Panc1 (cell line): ENCODE results near the gene CUX1. TPM values are rescaled to one million over a fixed set of nuclear protein-coding genes. Genes with fewer than 3 reads are reported as not detected.

Experiments used
- ATAC-seq: fragments of 200-7000 bp; cut with Tn5 transposase; 2 replicates; pipeline ENCODE4 v1.9.1; 2020; ENCODE audit warnings: mild to moderate bottlenecking, moderate library complexity
- BruUV-seq: library from RNA; stranded (reverse); fragments of 400-500 nt; replicated peaks from 2 replicates; lab custom pipeline; 2021; lab: Mats Ljungman, UMichigan
- CTCF ChIA-PET: fragments of 300-600 bp; sonication (Branson Sonifier 250); formaldehyde crosslinking; loops from one replicate; lab custom pipeline; 2022; ENCODE audit warnings: antibody characterized with exemption; lab: Charles Lee
- POLR2A ChIA-PET: fragments of 300-600 bp; sonication (Branson Sonifier 250); formaldehyde crosslinking; loops from one replicate; lab custom pipeline; 2022; ENCODE audit warnings: antibody characterized with exemption; lab: Charles Lee
- DNase-seq: peaks from one replicate; pipeline ENCODE4 v3.0.0-alpha.2; 2010; ENCODE audit warnings: low read depth, low spot score
- H3K27ac ChIP-seq: 2 replicates; pipeline ENCODE4 v1.5.1; 2011; ENCODE audit warnings: mild to moderate bottlenecking, low read length, inconsistent platforms
- H3K27me3 ChIP-seq: fragments of 200-500 bp; sonication (Bioruptor generic); 2 replicates; pipeline ENCODE4 v1.6.0; 2014; ENCODE audit warnings: low read length, inconsistent platforms; ENCODE audit not compliant: control insufficient read depth, insufficient read depth
- H3K36me3 ChIP-seq: fragments of 200-500 bp; sonication (Bioruptor generic); 2 replicates; pipeline ENCODE4 v1.5.1; 2014; ENCODE audit warnings: inconsistent platforms, mild to moderate bottlenecking, low read length, moderate library complexity; ENCODE audit not compliant: control insufficient read depth, insufficient read depth
- H3K4me1 ChIP-seq: 2 replicates; pipeline ENCODE4 v1.5.1; 2011; ENCODE audit warnings: inconsistent platforms, mild to moderate bottlenecking, low read length, moderate library complexity; ENCODE audit not compliant: control insufficient read depth, insufficient read depth
- H3K4me3 ChIP-seq, 2 experiments: 2 replicates each; pipeline ENCODE4 v1.5.1; 2011 to 2012; ENCODE audit warnings: low read depth in 2 of 2, low read length in 2 of 2, mild to moderate bottlenecking in 2 of 2, inconsistent platforms in 1 of 2, moderate library complexity in 1 of 2
- H3K9me3 ChIP-seq: fragments of 200-500 bp; sonication (Bioruptor generic); 2 replicates; pipeline ENCODE4 v1.5.1; 2014; ENCODE audit warnings: low read depth, mild to moderate bottlenecking, inconsistent platforms, low read length, moderate library complexity; ENCODE audit not compliant: control insufficient read depth, insufficient read depth
- POLR2AphosphoS5 ChIP-seq: IDR thresholded peaks from 2 replicates; pipeline ENCODE4 v1.6.1; 2012; ENCODE audit warnings: mild to moderate bottlenecking, low read depth, low read length, moderate library complexity
- SIN3A ChIP-seq: IDR thresholded peaks from 2 replicates; pipeline ENCODE4 v1.6.1; 2012; ENCODE audit warnings: low read depth, mild to moderate bottlenecking, low read length, moderate library complexity, borderline replicate concordance; ENCODE audit not compliant: insufficient read depth
- TCF7L2 ChIP-seq: IDR thresholded peaks from 2 replicates; pipeline ENCODE4 v1.6.1; 2011; ENCODE audit warnings: mild to moderate bottlenecking, low read depth, low read length, inconsistent platforms
- in situ Hi-C: cut with HindIII; loops from 2 replicates; pipeline ENCODE4 v1.10.0; 2016; ENCODE audit warnings: low sequenced_read_pairs, low pct_unique_long_range_greater_than_20kb
- intact Hi-C: fragments of 100-400 bp; cut with micrococcal nuclease; formaldehyde crosslinking; loops from one replicate; pipeline ENCODE4 v1.10.0; 2022; ENCODE audit not compliant: unreplicated experiment
- total RNA-seq: library from RNA; stranded (reverse); gene quantifications from one replicate; pipeline ENCODE4 v1.2.1, GENCODE V29; 2021; ENCODE audit not compliant: unreplicated experiment
- TF ChIP-seq, protein P1 (sequence below): fragments of 450-650 bp; IDR thresholded peaks from 2 replicates; pipeline ENCODE4 v1.5.1; 2017; ENCODE audit warnings: mild to moderate bottlenecking
- TF ChIP-seq, protein P2 (sequence below), 2 experiments: IDR thresholded peaks; 2 replicates each; pipeline ENCODE4 v1.6.1; 2011 to 2012; ENCODE audit warnings: low read depth in 2 of 2, control low read depth in 1 of 2, low read length in 1 of 2, mild to moderate bottlenecking in 1 of 2, moderate library complexity in 1 of 2; ENCODE audit not compliant: insufficient read depth in 1 of 2

CUX1 gene
- total RNA-seq, 1 experiment from 2014 or later = 50.9 TPM

- in situ Hi-C loops = no loop called here
- ChIA-PET POLR2A (no interaction called here), CTCF (no interaction called here)
Observed at GRCh38 chr7:101772508-101773211, 44.8 kb upstream of the CUX1 start.

GRCh38 chr7:101775181-101775580, 42.2 kb upstream of the CUX1 start:
- in situ Hi-C loops (no loop called here), intact Hi-C loops (no loop called here)
- no peak for DNase-seq
- H3K9me3 ChIP-seq = no peaks in the 10 kb centered on the region
- TF ChIP-seq, protein P1, sequence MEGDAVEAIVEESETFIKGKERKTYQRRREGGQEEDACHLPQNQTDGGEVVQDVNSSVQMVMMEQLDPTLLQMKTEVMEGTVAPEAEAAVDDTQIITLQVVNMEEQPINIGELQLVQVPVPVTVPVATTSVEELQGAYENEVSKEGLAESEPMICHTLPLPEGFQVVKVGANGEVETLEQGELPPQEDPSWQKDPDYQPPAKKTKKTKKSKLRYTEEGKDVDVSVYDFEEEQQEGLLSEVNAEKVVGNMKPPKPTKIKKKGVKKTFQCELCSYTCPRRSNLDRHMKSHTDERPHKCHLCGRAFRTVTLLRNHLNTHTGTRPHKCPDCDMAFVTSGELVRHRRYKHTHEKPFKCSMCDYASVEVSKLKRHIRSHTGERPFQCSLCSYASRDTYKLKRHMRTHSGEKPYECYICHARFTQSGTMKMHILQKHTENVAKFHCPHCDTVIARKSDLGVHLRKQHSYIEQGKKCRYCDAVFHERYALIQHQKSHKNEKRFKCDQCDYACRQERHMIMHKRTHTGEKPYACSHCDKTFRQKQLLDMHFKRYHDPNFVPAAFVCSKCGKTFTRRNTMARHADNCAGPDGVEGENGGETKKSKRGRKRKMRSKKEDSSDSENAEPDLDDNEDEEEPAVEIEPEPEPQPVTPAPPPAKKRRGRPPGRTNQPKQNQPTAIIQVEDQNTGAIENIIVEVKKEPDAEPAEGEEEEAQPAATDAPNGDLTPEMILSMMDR = no peak
- no peak for TF ChIP-seq POLR2AphosphoS5
- no peak for TF ChIP-seq SIN3A
- no peak for TF ChIP-seq TCF7L2
- TF ChIP-seq, protein P2, sequence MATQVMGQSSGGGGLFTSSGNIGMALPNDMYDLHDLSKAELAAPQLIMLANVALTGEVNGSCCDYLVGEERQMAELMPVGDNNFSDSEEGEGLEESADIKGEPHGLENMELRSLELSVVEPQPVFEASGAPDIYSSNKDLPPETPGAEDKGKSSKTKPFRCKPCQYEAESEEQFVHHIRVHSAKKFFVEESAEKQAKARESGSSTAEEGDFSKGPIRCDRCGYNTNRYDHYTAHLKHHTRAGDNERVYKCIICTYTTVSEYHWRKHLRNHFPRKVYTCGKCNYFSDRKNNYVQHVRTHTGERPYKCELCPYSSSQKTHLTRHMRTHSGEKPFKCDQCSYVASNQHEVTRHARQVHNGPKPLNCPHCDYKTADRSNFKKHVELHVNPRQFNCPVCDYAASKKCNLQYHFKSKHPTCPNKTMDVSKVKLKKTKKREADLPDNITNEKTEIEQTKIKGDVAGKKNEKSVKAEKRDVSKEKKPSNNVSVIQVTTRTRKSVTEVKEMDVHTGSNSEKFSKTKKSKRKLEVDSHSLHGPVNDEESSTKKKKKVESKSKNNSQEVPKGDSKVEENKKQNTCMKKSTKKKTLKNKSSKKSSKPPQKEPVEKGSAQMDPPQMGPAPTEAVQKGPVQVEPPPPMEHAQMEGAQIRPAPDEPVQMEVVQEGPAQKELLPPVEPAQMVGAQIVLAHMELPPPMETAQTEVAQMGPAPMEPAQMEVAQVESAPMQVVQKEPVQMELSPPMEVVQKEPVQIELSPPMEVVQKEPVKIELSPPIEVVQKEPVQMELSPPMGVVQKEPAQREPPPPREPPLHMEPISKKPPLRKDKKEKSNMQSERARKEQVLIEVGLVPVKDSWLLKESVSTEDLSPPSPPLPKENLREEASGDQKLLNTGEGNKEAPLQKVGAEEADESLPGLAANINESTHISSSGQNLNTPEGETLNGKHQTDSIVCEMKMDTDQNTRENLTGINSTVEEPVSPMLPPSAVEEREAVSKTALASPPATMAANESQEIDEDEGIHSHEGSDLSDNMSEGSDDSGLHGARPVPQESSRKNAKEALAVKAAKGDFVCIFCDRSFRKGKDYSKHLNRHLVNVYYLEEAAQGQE (IDR thresholded peaks at IDR 0.05; ENCODE audit: insufficient read depth in 1 of 2, low read depth in 2 of 2, low read length in 1 of 2) = no peak
- ATAC-seq = no peak
- H3K4me3 ChIP-seq = no peak overlapping the region
- H3K27me3 ChIP-seq = no peaks in the 10 kb centered on the region
- H3K36me3 ChIP-seq = no peaks in the 10 kb centered on the region
- H3K27ac ChIP-seq = no peak overlapping the region
- POLR2A ChIA-PET = no interaction called here
- BruUV-seq = no TSS peak
- no peaks in the 10 kb centered on the region for H3K4me1 ChIP-seq
- CTCF ChIA-PET = no interaction called here

More at GRCh38 chr7:101772508-101773211, 44.8 kb upstream of the CUX1 start:
- H3K36me3 ChIP-seq = no peaks in the 10 kb centered on the region
- no TSS peak for BruUV-seq
- ATAC-seq (peak; percentile 42; the same call in 1 of the 2 replicates), DNase-seq (no peak)
- H3K4me1 ChIP-seq = no peaks in the 10 kb centered on the region
- H3K27ac ChIP-seq = no peak overlapping the region
- no peak overlapping the region for H3K4me3 ChIP-seq
- no peaks in the 10 kb centered on the region for H3K9me3 ChIP-seq
- no peaks in the 10 kb centered on the region for H3K27me3 ChIP-seq
- intact Hi-C loops = no loop called here
- TF ChIP-seq POLR2AphosphoS5 = no peak
- no peak for TF ChIP-seq TCF7L2
- TF ChIP-seq, protein P2 (IDR thresholded peaks at IDR 0.05; ENCODE audit: insufficient read depth in 1 of 2, low read depth in 2 of 2, low read length in 1 of 2) = no peak
- no peak for TF ChIP-seq SIN3A
- TF ChIP-seq, protein P1 = no peak
